ENCODE data around the gene FTSJ1.
"Not testable (repeated sequence)": the region's sequence is repeated elsewhere in the genome, so short reads cannot be mapped to it uniquely, and the experiment has no call there.

Gene FTSJ1

GRCh38 chrX:48525853-48526252, 49.9 kb downstream of the FTSJ1 start:
- not testable (repeated sequence) for DNase-seq (ENCODE audit: low spot score)

- DNase-seq (ENCODE audit: low spot score) = no peak
These were observed 54.7 kb downstream of the FTSJ1 start for GRCh38 chrX:48530736-48531135.

- no peak for DNase-seq (ENCODE audit: low spot score)
These were observed 55.5 kb downstream of the FTSJ1 start for GRCh38 chrX:48531358-48531959.

GRCh38 chrX:48532161-48532560, 56.2 kb downstream of the FTSJ1 start:
- DNase-seq (ENCODE audit: low spot score) = no peak

- DNase-seq (ENCODE audit: low spot score) = no peak
These were observed 57.2 kb downstream of the FTSJ1 start for GRCh38 chrX:48533165-48533564.

All from pons (tissue), 1 donor.